Osteoblast (primary cell): Measurements from ENCODE around the gene LHX3. TPM values are rescaled to one million over a fixed set of nuclear protein-coding genes. Genes with fewer than 3 reads are reported as not detected.

ENCODE experiments used
- DNase-seq: peaks from one replicate; pipeline ENCODE4 v3.0.0; 2011; ENCODE audit warnings: low spot score, mixed read lengths; ENCODE audit not compliant: insufficient read length; ENCODE audit errors: missing footprints
- H2AFZ ChIP-seq: 2 replicates; pipeline ENCODE4 v1.6.0; 2011; ENCODE audit warnings: mild to moderate bottlenecking, low read length
- H3K27ac ChIP-seq: 2 replicates; pipeline ENCODE4 v1.5.1; 2011; ENCODE audit warnings: mild to moderate bottlenecking, low read depth, low read length, moderate library complexity
- H3K27me3 ChIP-seq: 2 replicates; pipeline ENCODE4 v1.6.0; 2012; ENCODE audit warnings: mild to moderate bottlenecking, control low read depth, inconsistent platforms, low read length, moderate library complexity; ENCODE audit not compliant: insufficient read depth
- H3K36me3 ChIP-seq: 2 replicates; pipeline ENCODE4 v1.5.1; 2011; ENCODE audit warnings: mild to moderate bottlenecking, low read length, control low read depth, moderate library complexity; ENCODE audit not compliant: insufficient read depth
- H3K4me1 ChIP-seq: 2 replicates; pipeline ENCODE4 v1.5.1; 2011; ENCODE audit warnings: mild to moderate bottlenecking, low read length, control low read depth, moderate library complexity; ENCODE audit not compliant: insufficient read depth
- H3K4me2 ChIP-seq: 2 replicates; pipeline ENCODE4 v1.6.0; 2011; ENCODE audit warnings: mild to moderate bottlenecking, low read length; ENCODE audit not compliant: insufficient read depth
- H3K4me3 ChIP-seq: fragments of 200-600 bp; sonication (generic); 3 replicates; pipeline ENCODE4 v1.5.1; 2012; ENCODE audit warnings: mild to moderate bottlenecking, low read length, inconsistent platforms; ENCODE audit not compliant: insufficient read depth
- H3K79me2 ChIP-seq: 2 replicates; pipeline ENCODE4 v1.6.0; 2012; ENCODE audit warnings: mild to moderate bottlenecking, low read length, control low read depth, inconsistent platforms; ENCODE audit not compliant: insufficient read depth
- H3K9me3 ChIP-seq: 2 replicates; pipeline ENCODE4 v1.5.1; 2011; ENCODE audit warnings: low read depth, low read length, control low read depth
- H4K20me1 ChIP-seq: 2 replicates; pipeline ENCODE4 v1.6.0; 2012; ENCODE audit warnings: mild to moderate bottlenecking, low read length, control low read depth; ENCODE audit not compliant: insufficient read depth
- total RNA-seq: library from RNA; depleted of rRNA; stranded (reverse); fragments of >200 nt; gene quantifications from 2 replicates; pipeline ENCODE4 v1.2.3, GENCODE V29; 2012
- TF ChIP-seq, protein P1 (sequence below): IDR thresholded peaks from 2 replicates; pipeline ENCODE4 v1.5.1; 2011; ENCODE audit warnings: mild to moderate bottlenecking, low read depth, low read length, moderate library complexity; ENCODE audit errors: extremely low read depth

Gene LHX3
- total RNA-seq, 1 donor: not detected

DNA sequence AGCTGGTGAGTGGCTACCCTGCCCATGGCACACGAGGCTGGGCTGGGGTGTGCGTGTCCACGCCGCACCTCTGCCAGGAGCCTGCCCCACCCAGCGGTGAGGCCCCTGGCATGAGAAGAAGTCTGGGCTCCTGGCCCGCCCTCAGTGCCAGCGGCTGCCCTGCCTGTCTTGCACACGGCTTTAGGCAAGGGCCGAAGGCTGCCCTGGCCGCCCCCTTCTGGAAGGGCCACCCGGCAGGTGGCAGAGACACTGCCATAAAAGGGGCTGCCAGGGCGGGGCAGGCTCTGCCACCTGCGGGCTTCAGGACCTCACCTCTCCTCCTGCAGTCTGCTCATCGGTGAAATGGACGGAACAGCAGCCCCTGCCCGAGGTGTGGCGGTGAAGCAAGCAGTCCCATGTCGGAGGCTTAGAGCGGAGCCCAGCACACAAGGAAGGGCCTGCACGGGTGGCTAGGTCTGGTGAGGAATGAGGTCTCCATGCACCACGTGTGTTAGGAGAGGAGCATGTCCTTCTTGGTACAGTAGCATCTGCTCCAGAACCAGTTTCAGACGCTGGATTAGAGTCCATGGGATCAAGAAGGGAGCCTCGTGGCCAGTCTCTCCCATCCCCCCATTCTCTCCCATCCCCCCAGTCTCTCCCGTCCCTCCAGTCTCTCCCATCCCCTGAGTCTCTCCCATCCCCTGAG, 51.4 kb downstream of the LHX3 start:
- no peaks in the 10 kb centered on the region for H3K36me3 ChIP-seq
- H3K4me2 ChIP-seq: no peak overlapping the region
- H3K79me2 ChIP-seq: no peaks in the 10 kb centered on the region
- TF ChIP-seq, protein P1, sequence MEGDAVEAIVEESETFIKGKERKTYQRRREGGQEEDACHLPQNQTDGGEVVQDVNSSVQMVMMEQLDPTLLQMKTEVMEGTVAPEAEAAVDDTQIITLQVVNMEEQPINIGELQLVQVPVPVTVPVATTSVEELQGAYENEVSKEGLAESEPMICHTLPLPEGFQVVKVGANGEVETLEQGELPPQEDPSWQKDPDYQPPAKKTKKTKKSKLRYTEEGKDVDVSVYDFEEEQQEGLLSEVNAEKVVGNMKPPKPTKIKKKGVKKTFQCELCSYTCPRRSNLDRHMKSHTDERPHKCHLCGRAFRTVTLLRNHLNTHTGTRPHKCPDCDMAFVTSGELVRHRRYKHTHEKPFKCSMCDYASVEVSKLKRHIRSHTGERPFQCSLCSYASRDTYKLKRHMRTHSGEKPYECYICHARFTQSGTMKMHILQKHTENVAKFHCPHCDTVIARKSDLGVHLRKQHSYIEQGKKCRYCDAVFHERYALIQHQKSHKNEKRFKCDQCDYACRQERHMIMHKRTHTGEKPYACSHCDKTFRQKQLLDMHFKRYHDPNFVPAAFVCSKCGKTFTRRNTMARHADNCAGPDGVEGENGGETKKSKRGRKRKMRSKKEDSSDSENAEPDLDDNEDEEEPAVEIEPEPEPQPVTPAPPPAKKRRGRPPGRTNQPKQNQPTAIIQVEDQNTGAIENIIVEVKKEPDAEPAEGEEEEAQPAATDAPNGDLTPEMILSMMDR: no peak
- no peak overlapping the region for H2AFZ ChIP-seq
- H3K27me3 ChIP-seq: peaks cover 32% of the 10 kb centered on the region
- H3K27ac ChIP-seq: no peak overlapping the region
- no peak for DNase-seq
- no peaks in the 10 kb centered on the region for H4K20me1 ChIP-seq
- no peaks in the 10 kb centered on the region for H3K4me1 ChIP-seq
- H3K4me3 ChIP-seq: no peak overlapping the region
- H3K9me3 ChIP-seq: no peaks in the 10 kb centered on the region

DNA sequence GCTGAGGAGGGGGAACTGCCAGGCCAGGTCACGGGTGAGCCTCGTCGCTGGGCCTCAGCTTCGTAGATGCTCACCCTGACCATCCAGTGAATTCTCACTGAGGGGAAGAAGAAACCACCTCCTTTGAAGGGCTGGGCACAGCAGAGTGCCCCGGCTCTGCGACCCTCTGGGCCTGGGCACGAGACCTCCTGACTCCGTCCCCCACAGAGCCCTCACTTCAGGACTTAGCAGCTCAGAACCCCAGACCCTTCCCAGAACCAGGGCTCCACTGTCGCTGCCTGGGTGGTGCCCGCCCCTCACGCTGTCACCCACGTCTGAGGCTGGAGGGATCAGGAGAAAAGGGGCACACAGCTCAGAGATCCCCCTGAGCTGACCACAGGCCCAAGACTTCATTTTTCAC, 52.0 kb downstream of the LHX3 start:
- no peak overlapping the region for H3K27ac ChIP-seq
- H3K4me2 ChIP-seq: no peak overlapping the region
- no peak overlapping the region for H3K4me3 ChIP-seq
- no peak overlapping the region for H2AFZ ChIP-seq
- no peaks in the 10 kb centered on the region for H3K79me2 ChIP-seq
- TF ChIP-seq, protein P1: no peak
- H4K20me1 ChIP-seq: no peaks in the 10 kb centered on the region
- no peaks in the 10 kb centered on the region for H3K4me1 ChIP-seq
- no peak for DNase-seq
- no peaks in the 10 kb centered on the region for H3K36me3 ChIP-seq
- no peaks in the 10 kb centered on the region for H3K9me3 ChIP-seq
- peaks cover 31% of the 10 kb centered on the region for H3K27me3 ChIP-seq

DNA sequence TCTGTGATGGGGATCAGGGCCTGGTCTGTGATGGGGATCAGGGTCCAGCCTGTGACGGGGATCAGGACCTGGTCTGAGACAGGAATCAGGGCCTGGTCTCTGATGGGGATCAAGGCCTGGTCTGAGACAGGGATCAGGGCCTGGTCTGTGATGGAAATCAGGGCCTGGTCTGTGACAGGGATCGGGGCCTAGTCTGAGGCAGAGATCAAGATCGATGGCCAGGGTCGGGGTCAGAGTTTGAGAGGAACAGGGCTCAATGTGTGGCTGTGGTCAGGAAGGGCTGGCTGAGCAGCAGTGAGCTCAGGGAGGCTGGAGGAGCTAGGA, 52.4 kb downstream of the LHX3 start:
- Histone ChIP-seq H3K4me1 (no peaks in the 10 kb centered on the region), H3K36me3 (no peaks in the 10 kb centered on the region), H3K9me3 (no peaks in the 10 kb centered on the region), H3K79me2 (no peaks in the 10 kb centered on the region), H3K4me3 (no peak overlapping the region), H4K20me1 (no peaks in the 10 kb centered on the region), H3K4me2 (no peak overlapping the region), H2AFZ (no peak overlapping the region), H3K27ac (no peak overlapping the region), H3K27me3 (peaks cover 31% of the 10 kb centered on the region)
- TF ChIP-seq, protein P1: no peak
- no peak for DNase-seq

DNA sequence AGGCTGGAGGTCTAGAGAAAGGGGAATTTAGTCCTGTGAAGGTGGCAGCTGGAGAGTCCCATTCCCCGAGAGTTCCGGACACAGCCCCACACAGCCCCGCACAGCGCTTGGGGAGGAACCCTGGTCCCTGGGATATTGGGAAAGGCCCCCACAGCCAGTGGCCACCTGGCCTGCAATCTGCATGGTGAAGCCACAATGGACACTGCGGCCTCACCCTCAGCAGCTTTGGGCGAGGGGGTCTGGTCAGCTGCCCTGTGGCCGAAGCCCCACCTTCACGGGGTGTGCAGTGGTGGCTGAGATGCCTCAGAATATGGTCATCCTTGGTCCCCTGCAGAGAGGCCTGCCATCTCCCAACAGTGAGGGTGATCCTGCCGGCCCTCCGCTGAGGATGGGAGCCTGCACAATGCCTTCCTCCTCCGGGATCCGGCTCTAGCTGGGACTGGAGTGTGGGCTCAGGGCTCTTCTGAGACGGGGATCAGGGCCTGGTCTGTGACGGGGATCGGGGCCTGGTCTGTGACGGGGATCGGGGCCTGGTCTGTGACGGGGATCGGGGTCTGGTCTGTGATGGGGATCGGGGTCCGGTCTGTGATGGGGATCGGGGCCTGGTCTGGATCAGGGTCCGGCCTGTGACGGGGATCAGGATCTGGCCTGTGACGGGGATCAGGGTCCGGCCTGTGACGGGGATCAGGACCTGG, 52.9 kb downstream of the LHX3 start:
- Histone ChIP-seq H3K4me3 (no peak overlapping the region), H2AFZ (no peak overlapping the region), H3K4me1 (no peaks in the 10 kb centered on the region), H4K20me1 (no peaks in the 10 kb centered on the region), H3K4me2 (no peak overlapping the region), H3K9me3 (no peaks in the 10 kb centered on the region), H3K36me3 (no peaks in the 10 kb centered on the region), H3K27ac (no peak overlapping the region), H3K27me3 (peaks cover 31% of the 10 kb centered on the region), H3K79me2 (no peaks in the 10 kb centered on the region)
- TF ChIP-seq, protein P1: no peak
- DNase-seq: no peak
